Stimulated activated CD8-positive, alpha-beta memory T cell treated with anti-CD3 and anti-CD28 coated beads, Interleukin-15, amount 100 ng/mL, for 48 hours (primary cell): ENCODE results near the gene DYNC1I1.
A peak's percentile ranks its signal among the peaks of the same experiment; 100 is the strongest.
"Not testable (repeated sequence)": the region's sequence is repeated elsewhere in the genome, so short reads cannot be mapped to it uniquely, and the experiment has no call there.

Source experiments
- DNase-seq, 2 donors: peaks; one replicate each; pipeline ENCODE4 v3.0.0-alpha.2; 2020; ENCODE audit warnings: low read depth in 2 of 2

Gene DYNC1I1

GRCh38 chr7:95910341-95910740, 138.0 kb downstream of the DYNC1I1 start:
- no peak for DNase-seq

GRCh38 chr7:95915731-95916130, 143.4 kb downstream of the DYNC1I1 start:
- DNase-seq: no peak

DNA sequence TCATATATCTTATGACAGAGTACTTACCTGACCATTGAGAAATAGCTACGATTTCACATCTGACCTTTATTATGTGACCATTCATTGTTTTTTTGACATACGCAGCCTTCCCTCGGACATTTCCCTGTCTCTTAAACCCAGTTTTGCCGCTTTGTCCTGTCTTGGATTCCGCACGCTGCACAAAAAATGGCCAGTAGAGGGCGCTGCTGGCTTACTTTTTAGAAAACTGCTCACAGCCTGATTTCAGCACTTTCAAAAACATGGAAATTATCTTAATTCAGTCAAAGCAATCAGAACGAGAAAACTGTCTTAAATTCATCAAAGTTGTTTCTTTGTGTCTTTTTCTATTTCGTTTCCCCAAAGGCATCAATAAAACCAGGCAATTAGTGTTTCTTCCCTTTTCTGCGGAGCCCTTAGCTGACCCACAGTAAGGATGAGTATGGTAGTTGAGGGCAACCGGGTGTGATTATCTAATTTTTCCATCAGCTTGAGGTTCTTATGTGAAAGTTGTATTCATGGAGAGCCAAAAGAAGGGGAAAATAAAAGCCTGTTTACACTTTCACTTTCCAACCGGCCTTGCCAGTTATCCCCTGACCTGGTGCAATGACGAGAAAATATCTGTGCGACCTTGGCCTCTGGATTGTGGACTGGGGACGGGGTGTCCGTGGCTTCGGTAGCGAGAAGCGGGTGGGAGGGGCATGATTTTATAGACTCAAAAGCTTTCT, 144.4 kb downstream of the DYNC1I1 start:
- DNase-seq: peak; percentile 31 to 40

- DNase-seq: no peak
Observed at GRCh38 chr7:95917634-95918033, 145.3 kb downstream of the DYNC1I1 start.

DNA sequence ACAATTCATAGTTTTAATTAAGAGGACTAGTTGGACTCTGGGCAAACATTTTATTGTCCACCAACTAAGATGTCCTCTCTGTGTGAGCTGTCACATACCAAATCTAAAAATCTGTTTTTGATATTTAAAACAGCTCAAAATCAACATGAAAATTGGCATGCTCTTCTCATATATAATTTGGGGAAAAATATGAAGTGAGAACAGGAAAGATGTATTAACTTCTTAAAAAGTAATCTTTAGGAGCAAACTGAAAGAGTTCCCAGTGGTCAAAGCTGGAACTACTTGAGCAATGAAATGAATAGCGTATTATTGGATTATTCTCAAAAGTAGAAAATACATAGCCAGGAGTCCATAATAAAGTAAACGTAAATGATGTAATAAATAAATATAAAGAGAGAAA, 147.2 kb downstream of the DYNC1I1 start:
- no peak for DNase-seq

DNA sequence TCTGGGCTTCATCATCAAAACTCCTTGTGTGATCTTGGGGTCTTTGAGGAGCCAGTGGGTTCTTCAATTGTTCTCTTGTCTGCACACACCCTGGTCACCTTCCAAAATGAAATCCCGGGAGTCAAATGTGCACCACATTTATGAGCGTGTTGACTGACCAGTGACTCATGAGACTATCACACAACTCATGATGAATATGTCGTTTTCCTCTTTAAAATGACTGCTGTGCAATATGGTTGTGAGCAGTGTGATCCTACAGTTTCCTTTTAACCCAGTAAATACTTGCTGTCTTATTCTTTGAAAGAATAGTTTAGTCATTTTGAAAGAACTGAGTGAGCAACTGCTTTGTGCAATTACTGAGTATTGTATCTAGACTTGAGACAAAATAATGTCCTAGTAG, 149.2 kb downstream of the DYNC1I1 start:
- no peak for DNase-seq

DNA sequence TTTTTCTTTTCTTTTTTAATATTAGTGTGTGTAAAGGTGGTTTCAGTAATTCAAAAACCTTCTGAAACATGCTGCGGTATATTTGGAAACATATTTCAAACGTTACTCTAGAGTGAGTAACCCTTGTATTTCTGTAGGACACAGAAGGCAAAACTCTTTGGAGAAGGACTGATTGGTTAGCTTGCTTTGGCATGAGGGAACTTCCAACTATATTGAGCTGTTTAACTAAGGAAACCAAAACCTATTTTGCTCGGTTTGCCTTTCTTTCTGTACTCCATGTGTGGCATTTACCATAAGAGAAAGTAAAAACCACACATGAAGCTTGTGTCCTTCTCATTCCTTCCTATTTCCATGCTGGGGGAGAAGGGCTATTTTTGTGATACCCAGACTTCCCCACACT, 149.8 kb downstream of the DYNC1I1 start:
- DNase-seq: no peak

GRCh38 chr7:95925236-95925635, 152.9 kb downstream of the DYNC1I1 start:
- DNase-seq: no peak

DNA sequence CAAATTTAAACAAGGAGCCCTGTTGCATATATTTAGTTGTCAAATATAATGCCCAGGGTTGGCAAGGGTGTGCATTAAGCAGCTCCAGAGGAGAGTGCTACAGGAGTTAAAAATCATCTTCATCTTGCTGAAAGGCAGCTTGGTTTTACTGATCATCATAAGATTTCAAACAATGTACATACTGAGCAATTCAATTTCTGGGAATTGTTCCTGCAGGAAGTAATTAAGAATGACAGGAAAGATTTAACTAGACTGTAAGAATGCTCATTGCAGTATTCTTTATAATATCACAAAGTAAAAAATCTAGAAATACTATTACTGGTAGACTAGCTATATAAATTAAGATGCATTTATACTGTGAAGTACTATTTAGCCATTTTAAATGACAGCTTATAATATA, 153.6 kb downstream of the DYNC1I1 start:
- DNase-seq: no peak

GRCh38 chr7:95927756-95928155, 155.4 kb downstream of the DYNC1I1 start:
- no peak for DNase-seq

- DNase-seq: no peak
Observed at GRCh38 chr7:95929710-95930280, 157.4 kb downstream of the DYNC1I1 start.

DNA sequence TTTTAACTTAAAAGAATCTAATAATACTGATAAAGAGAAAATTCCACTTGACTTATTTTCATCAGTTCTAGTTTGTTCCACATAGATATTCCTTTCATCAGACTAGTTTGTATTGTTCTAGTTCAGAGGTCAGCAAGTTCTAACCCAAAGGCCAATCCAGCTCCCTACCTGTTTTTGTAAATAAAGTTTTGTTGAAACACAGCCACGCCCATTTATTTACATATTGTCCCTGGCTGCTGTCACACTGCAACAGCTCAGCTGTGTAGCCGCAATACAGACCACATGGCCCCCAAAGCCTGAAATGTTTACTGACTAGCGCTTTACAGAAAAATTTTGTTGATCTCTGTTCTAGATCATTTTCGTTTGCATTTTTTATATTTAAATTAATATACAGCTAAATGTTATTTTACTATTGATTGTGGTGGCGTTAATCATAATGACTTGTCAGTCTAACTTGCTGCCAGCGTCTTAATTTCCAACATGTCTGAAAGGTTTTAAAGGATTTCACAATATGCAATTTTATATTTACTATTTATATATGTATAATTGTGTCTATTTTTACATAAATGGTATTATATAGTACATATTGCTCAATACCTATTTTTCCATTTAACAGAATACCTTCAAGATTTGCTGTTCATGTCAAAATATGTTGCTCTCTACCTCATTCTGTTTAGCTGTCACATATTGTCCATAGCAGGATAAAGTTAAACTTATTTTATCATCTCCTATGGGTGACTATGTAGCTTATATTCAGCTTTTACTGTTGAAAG, 159.3 kb downstream of the DYNC1I1 start:
- DNase-seq: no peak

DNA sequence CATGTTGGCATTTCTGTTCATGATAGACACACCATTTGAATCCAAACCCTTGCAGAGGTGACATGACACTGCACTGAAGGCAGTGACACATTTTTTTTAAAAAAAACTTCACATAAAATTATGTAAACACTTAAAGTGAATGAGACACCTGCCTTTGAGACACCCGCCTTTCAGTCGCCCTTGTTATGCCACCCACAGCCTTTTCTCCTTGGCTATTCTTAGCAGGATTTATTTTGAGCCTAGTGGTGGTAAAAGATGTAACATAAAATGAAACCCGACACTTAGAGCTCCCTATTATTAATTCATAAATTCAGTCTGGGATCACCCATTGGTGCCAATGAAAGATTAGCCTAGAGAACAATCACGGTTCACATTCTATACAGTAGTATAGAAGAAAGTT, 161.3 kb downstream of the DYNC1I1 start:
- no peak for DNase-seq

DNA sequence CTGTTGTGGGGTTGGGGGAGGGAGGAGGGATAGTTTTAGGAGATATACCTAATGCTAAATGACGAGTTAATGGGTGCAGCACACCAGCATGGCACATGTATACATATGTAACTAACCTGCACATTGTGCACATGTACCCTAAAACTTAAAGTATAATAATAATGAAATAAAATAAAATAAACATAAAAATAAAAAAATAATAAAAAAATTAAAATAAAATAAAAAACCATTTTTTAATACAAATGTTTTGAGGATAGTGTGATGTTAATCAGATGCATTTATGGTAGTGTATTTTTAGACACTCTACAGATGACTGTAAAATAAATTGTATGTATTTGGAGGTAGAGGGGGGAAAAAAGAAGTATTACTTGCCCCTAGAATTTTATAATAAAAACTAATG, 172.5 kb downstream of the DYNC1I1 start:
- not testable (repeated sequence) for DNase-seq

DNA sequence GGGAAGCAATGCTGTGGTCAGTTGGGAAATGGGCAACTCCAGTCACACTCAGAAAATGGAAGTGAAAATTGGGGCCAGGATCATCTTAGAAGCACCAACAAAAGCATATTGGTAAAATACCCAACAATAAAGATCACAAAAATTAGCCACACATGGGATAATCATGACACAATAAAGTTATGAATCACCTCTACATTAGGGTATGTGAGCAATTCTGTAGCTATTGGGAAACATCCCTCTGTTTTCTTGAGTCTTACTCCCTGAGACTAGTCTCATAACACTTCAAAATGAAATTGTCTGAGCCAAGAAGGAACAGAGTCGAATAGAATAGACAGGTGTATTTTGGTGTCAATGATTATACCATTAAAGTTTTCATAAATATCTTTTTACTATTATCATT, 178.3 kb downstream of the DYNC1I1 start:
- no peak for DNase-seq

DNA sequence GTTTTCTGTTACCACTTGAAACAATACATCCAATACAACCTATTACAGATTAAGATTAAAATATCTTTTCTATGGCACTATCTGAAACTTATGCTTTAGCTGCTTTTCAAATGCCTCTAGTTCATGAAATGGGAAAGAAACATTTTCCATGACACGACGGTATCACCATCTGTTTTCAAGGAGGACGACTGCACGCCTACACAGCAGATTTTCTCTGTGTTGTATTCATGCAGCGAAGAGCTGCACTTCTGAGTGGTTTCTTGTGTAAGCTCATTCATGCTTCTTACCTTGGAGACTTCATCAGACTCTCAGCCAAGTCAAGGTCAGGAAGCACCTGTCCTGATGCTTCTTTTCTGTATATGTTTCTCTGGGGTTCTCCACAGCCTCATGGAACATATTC, 179.2 kb downstream of the DYNC1I1 start:
- DNase-seq: no peak

DNA sequence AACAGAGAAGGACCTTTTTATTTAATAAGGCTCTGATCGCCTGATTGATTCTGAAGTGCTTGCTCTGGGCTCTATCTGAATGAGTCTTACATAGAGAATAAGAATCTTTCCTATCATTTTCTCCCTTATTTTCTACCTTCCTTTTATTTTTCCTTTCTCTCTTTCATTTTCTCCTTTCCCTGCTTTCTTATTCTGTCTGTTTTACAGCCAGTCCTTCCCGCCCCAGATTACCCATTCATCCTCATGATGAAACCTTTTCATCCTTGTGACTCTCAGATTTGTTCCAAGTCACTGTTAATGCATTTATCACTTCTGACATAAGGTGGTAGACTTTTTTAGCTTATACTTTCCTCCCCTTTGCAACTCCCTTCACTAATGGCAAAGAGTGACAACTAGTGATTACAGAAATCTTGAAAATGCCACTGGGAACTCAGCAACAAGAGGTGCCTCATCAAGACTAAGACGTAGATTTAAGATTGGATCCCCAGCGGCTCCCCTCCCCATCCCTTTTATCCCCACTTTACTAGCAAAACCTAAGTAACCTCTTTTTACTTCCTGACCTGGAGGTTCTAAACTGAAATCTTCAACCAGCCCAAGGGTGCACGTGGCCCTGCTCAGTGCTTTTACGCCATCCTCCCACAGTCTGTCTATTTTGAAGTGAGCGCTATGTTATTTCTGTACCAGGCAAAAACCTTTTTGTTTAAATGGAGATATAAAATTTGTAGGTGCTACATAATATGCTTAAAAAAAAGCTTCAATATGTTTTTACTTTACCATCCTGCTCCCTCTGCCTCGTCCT, 179.8 kb downstream of the DYNC1I1 start:
- DNase-seq: no peak

GRCh38 chr7:95952851-95953250, 180.5 kb downstream of the DYNC1I1 start:
- DNase-seq: no peak

GRCh38 chr7:95955748-95956147, 183.4 kb downstream of the DYNC1I1 start:
- no peak for DNase-seq

GRCh38 chr7:95957510-95957909, 185.2 kb downstream of the DYNC1I1 start:
- DNase-seq: no peak

GRCh38 chr7:95960706-95961244, 188.4 kb downstream of the DYNC1I1 start:
- DNase-seq: no peak

DNA sequence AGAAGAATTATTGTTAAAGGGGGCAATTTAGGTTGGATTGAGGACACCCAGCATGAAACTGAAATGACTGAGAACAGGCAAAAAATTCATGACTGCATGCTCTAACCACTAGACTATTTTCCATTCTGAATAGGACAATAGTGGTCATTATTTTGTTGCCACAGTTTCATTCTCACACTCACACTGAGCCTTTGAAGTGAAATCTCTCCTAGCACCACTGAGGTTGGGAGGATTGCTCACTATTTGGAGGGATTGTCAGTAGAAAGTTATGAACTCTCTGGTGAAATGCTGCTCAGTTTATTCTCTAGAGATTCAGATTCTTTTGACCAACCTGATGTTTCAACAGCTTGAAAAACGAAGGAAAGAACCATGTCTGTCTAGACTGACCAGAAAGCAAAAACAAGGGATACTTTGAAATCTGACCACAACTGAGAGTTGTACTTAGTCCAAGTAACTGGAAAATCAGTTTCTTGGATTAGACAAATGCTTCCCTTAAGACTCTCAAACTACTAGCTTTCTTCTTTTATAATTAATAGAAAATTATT, 191.2 kb downstream of the DYNC1I1 start:
- no peak for DNase-seq
